ENCODE data around the gene EFNB1. TPM values are rescaled to one million over a fixed set of nuclear protein-coding genes. Genes with fewer than 3 reads are reported as not detected.
A peak's percentile ranks its signal among the peaks of the same experiment; 100 is the strongest.

The EFNB1 gene
- total RNA-seq, 1 donor from 2014 or later = 69.5 TPM

- intact Hi-C loops (cut with DNase I) = loop anchor here (5.0 kb wide), 2 partner anchors 396 to 461 kb away; no protein-coding TSS in a partner anchor
- DNase-seq (ENCODE audit: low spot score) (peak; percentile 57), ATAC-seq (no peak)
These were observed 2.5 kb upstream of the EFNB1 start for GRCh38 chrX:68826113-68826980.

- intact Hi-C loops (cut with DNase I) = loop anchor here (5.0 kb wide), 2 partner anchors 395 to 460 kb away; no protein-coding TSS in a partner anchor
- ATAC-seq (no peak), DNase-seq (ENCODE audit: low spot score) (no peak)
These were observed 1.6 kb upstream of the EFNB1 start for GRCh38 chrX:68827256-68827655.

- peak; percentile 75 for ATAC-seq
- intact Hi-C loops (cut with DNase I) = loop anchor here (5.0 kb wide), 2 partner anchors 394 to 459 kb away; no protein-coding TSS in a partner anchor
These were observed 785 bp upstream of the EFNB1 start for GRCh38 chrX:68827848-68828624.

GRCh38 chrX:68829582-68830418, 979 bp downstream of the EFNB1 start:
- no peak for ATAC-seq
- peak; percentile 60 for DNase-seq (ENCODE audit: low spot score)
- intact Hi-C loops (cut with DNase I) = loop anchor here (5.0 to 10.0 kb wide), 3 partner anchors 235 to 458 kb away; no protein-coding TSS in a partner anchor

More at GRCh38 chrX:68827848-68828624, 785 bp upstream of the EFNB1 start:
- DNase-seq (ENCODE audit: low spot score) = peak; percentile 94

GRCh38 chrX:68830419-68831404, 1.9 kb downstream of the EFNB1 start:
- intact Hi-C loops (cut with DNase I) = loop anchor here (10.0 kb wide), 1 partner anchor 234 kb away; no protein-coding TSS in a partner anchor
- peak; percentile 63 for DNase-seq (ENCODE audit: low spot score)

GRCh38 chrX:68831405-68832100, 2.7 kb downstream of the EFNB1 start:
- no peak for ATAC-seq
- intact Hi-C loops (cut with DNase I) = loop anchor here (10.0 kb wide), 1 partner anchor 233 kb away; no protein-coding TSS in a partner anchor
- peak; percentile 31 for DNase-seq (ENCODE audit: low spot score)

More at GRCh38 chrX:68830419-68831404, 1.9 kb downstream of the EFNB1 start:
- ATAC-seq = no peak

- intact Hi-C loops (cut with DNase I) = loop anchor here (10.0 kb wide), 1 partner anchor 233 kb away; no protein-coding TSS in a partner anchor
- DNase-seq (ENCODE audit: low spot score) = peak; percentile 69
- peak; percentile 48 for ATAC-seq
These were observed 3.2 kb downstream of the EFNB1 start for GRCh38 chrX:68832101-68832416.

- no peak for ATAC-seq
- intact Hi-C loops (cut with DNase I) = loop anchor here (10.0 kb wide), 1 partner anchor 232 kb away; no protein-coding TSS in a partner anchor
These were observed 4.0 kb downstream of the EFNB1 start for GRCh38 chrX:68832516-68833447.

GRCh38 chrX:68833448-68833805, 4.6 kb downstream of the EFNB1 start:
- intact Hi-C loops (cut with DNase I) = loop anchor here (10.0 kb wide), 1 partner anchor 231 kb away; no protein-coding TSS in a partner anchor

More at GRCh38 chrX:68832516-68833447, 4.0 kb downstream of the EFNB1 start:
- DNase-seq (ENCODE audit: low spot score) = peak; percentile 54

GRCh38 chrX:68833855-68834331, 5.1 kb downstream of the EFNB1 start:
- ATAC-seq = no peak
- intact Hi-C loops (cut with DNase I) = loop anchor here (10.0 kb wide), 1 partner anchor 231 kb away; no protein-coding TSS in a partner anchor
- DNase-seq (ENCODE audit: low spot score) = peak; percentile 45

More at GRCh38 chrX:68833448-68833805, 4.6 kb downstream of the EFNB1 start:
- no peak for ATAC-seq
- DNase-seq (ENCODE audit: low spot score) = peak; percentile 25

GRCh38 chrX:68834371-68835103, 5.7 kb downstream of the EFNB1 start:
- intact Hi-C loops (cut with DNase I) = loop anchor here (10.0 kb wide), 1 partner anchor 230 kb away; no protein-coding TSS in a partner anchor

GRCh38 chrX:68835104-68835442, 6.3 kb downstream of the EFNB1 start:
- intact Hi-C loops (cut with DNase I) = loop anchor here (10.0 kb wide), 1 partner anchor 230 kb away; no protein-coding TSS in a partner anchor
- ATAC-seq (no peak), DNase-seq (ENCODE audit: low spot score) (peak; percentile 14)

More at GRCh38 chrX:68834371-68835103, 5.7 kb downstream of the EFNB1 start:
- ATAC-seq = no peak
- DNase-seq (ENCODE audit: low spot score) = peak; percentile 42

- no peak for ATAC-seq
- intact Hi-C loops (cut with DNase I) = loop anchor here (10.0 kb wide), 1 partner anchor 229 kb away; no protein-coding TSS in a partner anchor
- DNase-seq (ENCODE audit: low spot score) = peak; percentile 36
These were observed 6.6 kb downstream of the EFNB1 start for GRCh38 chrX:68835468-68835867.

- intact Hi-C loops (cut with DNase I) = loop anchor here (10.0 kb wide), 1 partner anchor 228 kb away; no protein-coding TSS in a partner anchor
- DNase-seq (ENCODE audit: low spot score) (no peak), ATAC-seq (no peak)
These were observed 8.3 kb downstream of the EFNB1 start for GRCh38 chrX:68837119-68837518.

GRCh38 chrX:68838571-68838910, 9.7 kb downstream of the EFNB1 start:
- DNase-seq (ENCODE audit: low spot score) (peak; percentile 41), ATAC-seq (no peak)
- intact Hi-C loops (cut with DNase I) = loop anchor here (10.0 kb wide), 1 partner anchor 226 kb away; no protein-coding TSS in a partner anchor
